PC-3 (cell line): ENCODE results near the gene RYR2.

Experiments used
- EZH2phosphoT487 ChIP-seq: fragments of 300-600 bp; sonication (generic); IDR thresholded peaks from 2 replicates; pipeline ENCODE4 v1.6.1; 2018; ENCODE audit warnings: mild to moderate bottlenecking, antibody characterized with exemption, low read length, borderline replicate concordance
- TF ChIP-seq, protein P1 (sequence below): fragments of 300-600 bp; sonication (generic); conservative IDR thresholded peaks from 2 replicates; pipeline ENCODE4 v1.5.1; 2017; ENCODE audit warnings: antibody characterized with exemption, low read depth, mild to moderate bottlenecking, low read length

DNA sequence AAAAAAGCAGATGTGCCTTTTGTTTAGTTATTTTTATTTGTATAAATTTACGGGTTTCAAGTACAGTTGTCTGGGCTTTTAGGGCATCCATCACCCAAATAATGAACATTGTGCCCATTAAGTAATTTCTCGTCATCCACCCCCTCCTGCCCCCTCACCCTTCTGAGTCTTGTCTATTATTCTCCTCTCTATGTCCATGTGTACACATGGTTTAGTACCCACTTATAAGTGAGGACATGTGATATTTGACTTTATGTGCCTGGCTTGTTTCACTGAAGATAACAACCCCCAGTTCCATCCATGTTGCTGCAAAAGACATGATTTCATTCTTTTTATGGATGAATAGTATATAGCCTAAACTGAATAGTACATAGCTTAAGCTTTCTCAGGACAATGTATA lies 659.5 kb downstream of the RYR2 start:
- TF ChIP-seq, protein P1, sequence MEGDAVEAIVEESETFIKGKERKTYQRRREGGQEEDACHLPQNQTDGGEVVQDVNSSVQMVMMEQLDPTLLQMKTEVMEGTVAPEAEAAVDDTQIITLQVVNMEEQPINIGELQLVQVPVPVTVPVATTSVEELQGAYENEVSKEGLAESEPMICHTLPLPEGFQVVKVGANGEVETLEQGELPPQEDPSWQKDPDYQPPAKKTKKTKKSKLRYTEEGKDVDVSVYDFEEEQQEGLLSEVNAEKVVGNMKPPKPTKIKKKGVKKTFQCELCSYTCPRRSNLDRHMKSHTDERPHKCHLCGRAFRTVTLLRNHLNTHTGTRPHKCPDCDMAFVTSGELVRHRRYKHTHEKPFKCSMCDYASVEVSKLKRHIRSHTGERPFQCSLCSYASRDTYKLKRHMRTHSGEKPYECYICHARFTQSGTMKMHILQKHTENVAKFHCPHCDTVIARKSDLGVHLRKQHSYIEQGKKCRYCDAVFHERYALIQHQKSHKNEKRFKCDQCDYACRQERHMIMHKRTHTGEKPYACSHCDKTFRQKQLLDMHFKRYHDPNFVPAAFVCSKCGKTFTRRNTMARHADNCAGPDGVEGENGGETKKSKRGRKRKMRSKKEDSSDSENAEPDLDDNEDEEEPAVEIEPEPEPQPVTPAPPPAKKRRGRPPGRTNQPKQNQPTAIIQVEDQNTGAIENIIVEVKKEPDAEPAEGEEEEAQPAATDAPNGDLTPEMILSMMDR, result no peak
- TF ChIP-seq EZH2phosphoT487, result no peak
